Testis (tissue), 3 donors: Measurements from ENCODE around the gene GJB6. TPM values are rescaled to one million over a fixed set of nuclear protein-coding genes. Genes with fewer than 3 reads are reported as not detected.

Experiments
- DNase-seq: peaks from one replicate; pipeline ENCODE4 v3.0.0-alpha.2; 2019
- H3K27ac ChIP-seq, 2 donors: fragments of 200-600 bp; sonication (generic); one replicate each; pipeline ENCODE4 v1.5.1; 2019
- H3K27me3 ChIP-seq: fragments of 200-600 bp; sonication (generic); one replicate; pipeline ENCODE4 v1.5.1; 2019
- H3K36me3 ChIP-seq: fragments of 200-600 bp; sonication (generic); one replicate; pipeline ENCODE4 v1.5.1; 2017; ENCODE audit warnings: low read depth; ENCODE audit errors: missing control alignments
- H3K4me1 ChIP-seq: fragments of 200-600 bp; sonication (generic); one replicate; pipeline ENCODE4 v1.5.1; 2019
- H3K4me3 ChIP-seq, 2 donors: fragments of 200-600 bp; sonication (generic); one replicate each; pipeline ENCODE4 v1.5.1; 2017 to 2019
- H3K9me3 ChIP-seq: fragments of 200-600 bp; sonication (generic); one replicate; pipeline ENCODE4 v1.5.1; 2017
- POLR2A ChIP-seq: fragments of 450-650 bp; IDR thresholded peaks from one replicate; pipeline ENCODE4 v1.6.1; 2017; ENCODE audit warnings: antibody characterized with exemption, mild to moderate bottlenecking, moderate library complexity
- WGBS, 2 donors: methylation state at CpG; one replicate each; pipeline ENCODE4 v1.1.5; 2018; 5-methylcytosine and 5-hydroxymethylcytosine counted together
- intact Hi-C: fragments of 100-400 bp; cut with DNase I; formaldehyde crosslinking; loops from one replicate; pipeline ENCODE4 v1.15.1; 2023; ENCODE audit warnings: low total_unique reads
- polyA plus RNA-seq: library from polyadenylated mRNA; stranded (reverse); fragments of 350-450 nt; fragmentation: Illumina TruSeq; extraction: RNeasy Lipid Tissue Mini Kit (QIAGEN cat#74804); gene quantifications from one replicate; pipeline ENCODE4 v1.2.3, GENCODE V29; 2014; ENCODE audit warnings: low read depth, low replicate concordance; ENCODE audit not compliant: insufficient read depth
- total RNA-seq, 2 donors: library from RNA; depleted of rRNA; stranded (reverse); fragments of >200 nt; gene quantifications; one replicate each; pipeline ENCODE4 v1.2.3, GENCODE V29; 2016
- TF ChIP-seq, protein P1 (sequence below), 3 experiments: fragments of 450-650 bp in 2 of 3; fragments of 200-600 bp in 1 of 3; sonication (generic) in 1 of 3; IDR thresholded peaks; one replicate each; pipeline ENCODE4 v1.5.1; 2016 to 2019; ENCODE audit warnings: antibody characterized with exemption in 3 of 3, mild to moderate bottlenecking in 2 of 3, moderate library complexity in 1 of 3

The GJB6 gene
- total and polyA plus RNA-seq, 3 donors from 2014 or later = 1.4 to 1.8 (median 1.7) TPM

GRCh38 chr13:20190481-20191310 lies 41.4 kb downstream of the GJB6 start:
- WGBS, 2 donors = 83 to 87% methylated on average over 16 of the region's 16 CpGs
- Histone ChIP-seq H3K4me1 (peaks cover 8% of the 10 kb centered on the region), H3K4me3 (no peak overlapping the region), H3K27ac (no peak overlapping the region), H3K36me3 (no peaks in the 10 kb centered on the region), H3K9me3 (no peaks in the 10 kb centered on the region), H3K27me3 (no peaks in the 10 kb centered on the region)
- intact Hi-C loops = no loop called here
- DNase-seq = no peak
- TF ChIP-seq, protein P1, sequence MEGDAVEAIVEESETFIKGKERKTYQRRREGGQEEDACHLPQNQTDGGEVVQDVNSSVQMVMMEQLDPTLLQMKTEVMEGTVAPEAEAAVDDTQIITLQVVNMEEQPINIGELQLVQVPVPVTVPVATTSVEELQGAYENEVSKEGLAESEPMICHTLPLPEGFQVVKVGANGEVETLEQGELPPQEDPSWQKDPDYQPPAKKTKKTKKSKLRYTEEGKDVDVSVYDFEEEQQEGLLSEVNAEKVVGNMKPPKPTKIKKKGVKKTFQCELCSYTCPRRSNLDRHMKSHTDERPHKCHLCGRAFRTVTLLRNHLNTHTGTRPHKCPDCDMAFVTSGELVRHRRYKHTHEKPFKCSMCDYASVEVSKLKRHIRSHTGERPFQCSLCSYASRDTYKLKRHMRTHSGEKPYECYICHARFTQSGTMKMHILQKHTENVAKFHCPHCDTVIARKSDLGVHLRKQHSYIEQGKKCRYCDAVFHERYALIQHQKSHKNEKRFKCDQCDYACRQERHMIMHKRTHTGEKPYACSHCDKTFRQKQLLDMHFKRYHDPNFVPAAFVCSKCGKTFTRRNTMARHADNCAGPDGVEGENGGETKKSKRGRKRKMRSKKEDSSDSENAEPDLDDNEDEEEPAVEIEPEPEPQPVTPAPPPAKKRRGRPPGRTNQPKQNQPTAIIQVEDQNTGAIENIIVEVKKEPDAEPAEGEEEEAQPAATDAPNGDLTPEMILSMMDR (IDR thresholded peaks at IDR 0.05) = no peak
- no peak for TF ChIP-seq POLR2A

GRCh38 chr13:20190076-20190475 lies 42.0 kb downstream of the GJB6 start:
- Histone ChIP-seq H3K9me3 (no peaks in the 10 kb centered on the region), H3K27ac (no peak overlapping the region), H3K4me1 (peaks cover 8% of the 10 kb centered on the region), H3K4me3 (no peak overlapping the region), H3K27me3 (no peaks in the 10 kb centered on the region), H3K36me3 (no peaks in the 10 kb centered on the region)
- DNase-seq = no peak
- TF ChIP-seq POLR2A = no peak
- TF ChIP-seq, protein P1 (IDR thresholded peaks at IDR 0.05) = no peak
- whole genome bisulfite sequencing, 2 donors = 78 to 86% methylated on average over 5 of the region's 5 CpGs
- intact Hi-C loops = no loop called here

DNA sequence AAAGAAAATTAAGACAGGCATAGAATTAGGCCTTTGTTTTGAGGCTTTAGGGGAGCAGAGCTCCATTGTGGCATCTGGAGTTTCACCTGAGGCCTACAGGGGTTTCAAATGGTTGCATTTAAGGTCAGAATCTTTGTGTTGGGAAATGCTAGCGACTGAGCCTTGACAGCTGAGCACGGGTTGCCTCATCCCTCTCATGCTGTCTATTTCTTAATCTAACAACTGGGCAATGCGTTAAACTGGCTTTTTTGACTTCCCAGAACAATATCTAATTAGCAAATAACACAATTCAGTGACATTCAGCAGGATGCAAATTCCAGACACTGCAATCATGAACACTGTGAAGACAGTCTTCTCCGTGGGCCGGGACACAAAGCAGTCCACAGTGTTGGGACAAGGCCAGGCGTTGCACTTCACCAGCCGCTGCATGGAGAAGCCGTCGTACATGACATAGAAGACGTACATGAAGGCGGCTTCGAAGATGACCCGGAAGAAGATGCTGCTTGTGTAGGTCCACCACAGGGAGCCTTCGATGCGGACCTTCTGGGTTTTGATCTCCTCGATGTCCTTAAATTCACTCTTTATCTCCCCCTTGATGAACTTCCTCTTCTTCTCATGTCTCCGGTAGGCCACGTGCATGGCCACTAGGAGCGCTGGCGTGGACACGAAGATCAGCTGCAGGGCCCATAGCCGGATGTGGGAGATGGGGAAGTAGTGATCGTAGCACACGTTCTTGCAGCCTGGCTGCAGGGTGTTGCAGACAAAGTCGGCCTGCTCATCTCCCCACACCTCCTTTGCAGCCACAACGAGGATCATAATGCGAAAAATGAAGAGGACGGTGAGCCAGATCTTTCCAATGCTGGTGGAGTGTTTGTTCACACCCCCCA lies 43.2 kb downstream of the GJB6 start:
- no peak overlapping the region for H3K4me3 ChIP-seq
- 87 to 91% methylated on average over 28 of the region's 28 CpGs for WGBS, 2 donors
- intact Hi-C loops = no loop called here
- H3K9me3 ChIP-seq = no peaks in the 10 kb centered on the region
- H3K27ac ChIP-seq = no peak overlapping the region
- TF ChIP-seq, protein P1 (IDR thresholded peaks at IDR 0.05) = no peak
- no peak for TF ChIP-seq POLR2A
- H3K27me3 ChIP-seq = no peaks in the 10 kb centered on the region
- peaks cover 8% of the 10 kb centered on the region for H3K4me1 ChIP-seq
- no peak for DNase-seq
- H3K36me3 ChIP-seq = no peaks in the 10 kb centered on the region

GRCh38 chr13:20186771-20187170 lies 45.3 kb downstream of the GJB6 start:
- DNase-seq = no peak
- intact Hi-C loops = no loop called here
- Histone ChIP-seq H3K27me3 (no peaks in the 10 kb centered on the region), H3K4me1 (peaks cover under 1% of the 10 kb centered on the region), H3K4me3 (no peak overlapping the region), H3K9me3 (no peaks in the 10 kb centered on the region), H3K36me3 (no peaks in the 10 kb centered on the region), H3K27ac (no peak overlapping the region)
- 64 to 85% methylated on average over 4 to 6 of the region's 6 CpGs for WGBS, 2 donors
- TF ChIP-seq POLR2A = no peak
- TF ChIP-seq, protein P1 (IDR thresholded peaks at IDR 0.05) = no peak
